Measurements from ENCODE around the gene ELF5.

Gene ELF5

DNA sequence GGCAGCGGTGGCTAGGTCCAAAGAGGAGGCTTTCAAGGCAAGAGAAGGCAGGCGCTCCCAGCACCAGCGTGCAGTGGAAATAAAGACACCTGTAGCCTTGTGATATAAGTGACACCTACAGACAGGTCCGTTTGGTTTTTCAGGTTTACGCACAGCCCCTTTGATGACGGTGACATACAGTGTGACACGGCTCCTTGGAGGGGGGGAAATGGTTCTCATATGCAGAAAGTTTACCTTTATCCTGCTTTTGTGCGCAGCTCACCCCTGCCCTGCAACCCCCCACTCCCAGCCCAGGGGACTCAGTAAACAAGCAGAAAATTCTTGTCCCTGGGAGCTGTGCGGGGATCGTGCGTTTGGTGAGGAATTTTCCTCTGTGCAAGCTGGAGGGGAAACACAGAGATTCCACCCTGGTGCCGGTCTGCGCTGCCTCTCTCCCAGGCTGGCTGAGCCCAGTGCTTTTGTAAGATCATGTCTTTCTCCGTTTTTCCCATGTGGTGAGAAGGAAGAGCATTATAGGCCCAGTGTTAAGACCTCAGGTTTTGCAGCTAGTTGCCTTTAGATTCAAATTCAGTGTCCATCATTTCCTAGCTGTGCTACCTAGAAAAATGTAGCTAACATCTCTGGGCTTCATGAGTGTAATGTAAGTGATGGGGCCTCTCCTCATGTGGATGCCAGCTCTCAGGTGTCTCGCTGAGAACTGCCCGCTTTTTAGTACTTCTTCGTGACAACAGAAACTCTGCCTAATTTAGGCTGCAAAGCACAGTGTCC is at the start of gene ELF5:
ELF5 (minus strand) TSS at position 113 of the 768 bp plus-strand sequence. CDS start 8,045 bp downstream, outside the sequence.
- no peak for DNase-seq (ENCODE audit: low spot score)

DNA sequence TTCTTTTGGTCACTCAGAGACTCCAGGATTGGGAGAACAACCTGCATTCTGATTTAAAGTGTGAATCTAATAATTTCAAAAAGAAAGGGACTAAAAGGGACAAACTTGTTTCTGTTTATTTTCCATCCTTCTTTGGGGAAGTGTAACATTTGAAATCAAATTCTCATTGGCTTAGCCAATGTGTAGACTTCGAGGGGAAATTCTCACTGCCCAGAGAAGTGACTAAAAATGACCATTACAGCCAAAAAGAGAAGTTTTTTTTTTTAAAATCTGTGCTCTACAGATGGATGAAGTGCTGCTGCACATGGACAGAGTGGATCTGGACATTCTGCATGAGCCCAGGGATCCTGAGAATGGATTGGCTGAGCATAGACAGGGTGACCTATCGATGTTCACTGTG is 49.4 kb upstream of the ELF5 start:
- no peak for DNase-seq (ENCODE audit: low spot score)

DNA sequence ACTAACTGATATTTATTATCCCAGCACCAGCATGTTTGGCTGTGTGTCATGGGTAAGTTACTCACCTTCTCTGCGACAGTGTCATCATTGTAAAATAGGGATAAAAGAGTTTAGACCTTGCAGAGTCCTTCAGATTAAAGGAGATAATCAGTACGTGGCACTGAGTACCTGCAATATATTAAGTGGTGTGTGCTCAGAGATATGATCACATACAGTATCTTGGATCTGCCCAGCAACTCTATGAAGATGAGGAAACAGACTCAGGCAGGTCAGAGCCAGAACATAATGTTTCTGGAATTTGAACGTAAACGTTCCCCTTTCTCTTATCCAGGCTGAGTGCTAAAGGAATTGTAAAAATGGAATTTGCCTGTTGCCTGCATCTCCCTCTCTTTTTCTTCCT is 46.9 kb upstream of the ELF5 start:
- DNase-seq (ENCODE audit: low spot score), result no peak

DNA sequence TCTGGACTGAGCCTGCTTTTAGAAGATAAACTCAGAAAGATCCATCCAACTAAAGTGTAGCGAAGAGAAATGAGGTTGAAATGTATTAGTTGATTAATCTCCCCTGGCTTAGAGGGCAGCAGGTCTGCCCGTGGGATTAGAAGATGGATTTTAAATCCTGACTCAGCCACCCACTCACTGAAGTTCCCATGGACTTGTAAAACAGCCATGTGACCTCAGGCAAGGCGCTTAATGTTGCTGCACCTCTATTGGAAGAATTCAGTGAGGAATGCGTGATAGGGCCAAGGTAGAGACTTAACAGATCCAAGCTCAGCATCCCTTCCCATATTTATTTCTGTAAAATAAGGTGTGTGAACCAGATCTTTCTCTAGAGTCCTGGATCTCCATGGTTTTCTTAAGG is 45.1 kb upstream of the ELF5 start:
- DNase-seq (ENCODE audit: low spot score), result no peak

DNA sequence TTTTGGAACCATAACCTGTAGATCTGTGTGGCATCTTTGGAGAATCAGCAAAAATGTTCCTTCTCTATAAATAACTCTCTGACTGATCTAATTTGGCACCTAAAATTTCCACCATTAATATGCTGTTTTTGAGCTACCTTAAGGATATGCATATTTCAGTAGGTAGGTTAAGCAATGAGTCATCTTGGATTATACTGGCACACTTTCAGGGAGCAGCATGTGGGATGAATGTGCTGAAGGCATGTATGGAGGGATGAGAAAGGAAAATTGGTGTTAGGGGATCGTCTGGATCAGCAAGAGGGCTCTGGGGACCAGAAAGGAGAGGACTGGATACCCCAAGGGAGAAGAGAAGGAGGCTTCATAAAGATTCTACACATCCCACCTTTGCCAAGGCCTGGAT is 44.6 kb upstream of the ELF5 start:
- no peak for DNase-seq (ENCODE audit: low spot score)

DNA sequence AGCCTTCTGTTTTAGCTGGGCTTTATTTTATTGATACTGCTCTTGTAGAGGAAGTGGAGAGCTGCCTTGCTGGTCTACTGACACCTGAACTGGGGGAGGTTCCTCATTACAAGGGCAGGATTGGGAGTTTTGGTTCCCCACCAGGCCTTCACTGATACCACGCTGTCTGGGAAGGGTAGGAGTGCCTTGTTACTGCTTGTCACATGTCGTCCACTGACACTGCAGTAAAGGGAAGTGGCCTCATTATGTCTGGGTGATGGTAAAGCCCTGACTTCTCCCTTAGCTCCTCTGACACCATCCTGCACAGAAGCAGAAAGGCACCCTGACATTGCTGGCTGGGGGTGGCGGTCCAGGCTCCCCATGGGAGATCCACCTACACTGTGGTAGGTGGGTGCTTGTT is 38.7 kb upstream of the ELF5 start:
- DNase-seq (ENCODE audit: low spot score), result peak; percentile 78

DNA sequence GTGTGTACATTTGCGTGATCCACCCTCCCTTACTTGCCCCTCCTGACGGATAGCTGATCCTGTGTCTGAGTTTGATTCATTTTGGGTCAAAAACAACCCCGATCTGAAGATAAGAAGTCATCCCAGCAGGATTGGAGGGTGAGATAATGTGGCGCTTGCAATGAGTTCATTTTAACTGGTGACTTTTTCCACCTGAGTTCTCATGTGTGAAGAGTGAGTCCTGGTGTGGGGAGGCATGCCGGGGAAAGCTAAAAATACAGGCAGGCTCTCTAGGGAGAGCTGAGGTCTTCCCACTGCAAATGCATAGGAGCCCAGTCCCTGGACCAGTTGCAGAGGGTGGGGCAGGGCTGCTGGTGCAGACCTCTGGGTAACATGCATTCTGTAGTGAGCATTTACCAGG is 35.7 kb upstream of the ELF5 start:
- DNase-seq (ENCODE audit: low spot score), result no peak

DNA sequence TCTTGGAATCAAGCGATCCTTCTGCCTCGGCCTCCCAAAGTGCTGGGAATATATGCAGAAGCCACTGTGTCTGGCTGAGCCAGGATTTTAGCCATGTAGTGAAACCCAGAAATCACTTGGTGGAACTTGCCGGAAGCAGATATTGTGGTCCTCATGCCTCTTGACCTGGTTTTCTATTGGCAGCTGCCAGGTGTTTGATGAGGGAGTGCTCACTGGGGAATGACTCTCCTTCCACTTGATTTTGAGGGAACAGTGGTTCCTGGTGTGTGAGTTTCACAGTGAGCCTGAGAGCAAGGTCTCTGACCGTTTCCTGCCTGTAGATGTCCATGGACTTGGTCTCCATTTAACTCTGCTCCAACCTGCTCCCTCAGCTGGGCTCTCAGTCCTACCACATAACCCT is 34.7 kb upstream of the ELF5 start:
- no peak for DNase-seq (ENCODE audit: low spot score)

DNA sequence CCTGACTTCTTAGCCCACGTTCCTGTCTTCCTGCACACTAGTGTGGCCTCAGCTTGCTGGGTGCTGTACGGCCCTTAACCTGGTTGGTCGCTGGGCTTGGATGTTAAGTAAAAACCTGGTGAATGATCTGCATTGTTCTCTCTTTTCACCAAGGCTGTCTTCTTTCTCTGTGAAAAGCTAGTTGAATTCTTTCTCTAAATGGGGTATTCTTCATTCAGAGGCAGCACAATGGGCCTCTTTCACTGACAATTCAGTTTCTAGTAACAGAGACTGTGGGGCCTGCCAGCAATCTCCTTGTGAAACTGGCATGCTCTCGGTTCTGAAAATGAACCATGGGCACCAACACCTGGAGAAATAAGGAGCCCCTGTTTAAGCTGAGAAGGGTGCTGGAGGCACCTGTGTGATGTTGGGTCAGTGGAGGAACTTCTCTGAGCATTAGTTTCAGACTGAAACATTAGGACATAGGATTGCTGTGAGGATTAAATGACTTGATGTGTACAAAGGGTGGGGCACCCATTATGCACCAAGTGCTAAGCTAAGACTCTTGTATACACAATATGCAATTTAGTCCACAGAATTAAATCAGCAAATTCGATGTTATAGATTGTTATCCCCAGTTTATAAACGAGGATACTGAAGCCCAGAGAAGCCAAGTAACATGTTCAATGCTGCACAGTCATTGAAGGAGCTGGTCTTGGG is 33.1 kb upstream of the ELF5 start:
- peak; percentile 86 for DNase-seq (ENCODE audit: low spot score)

DNA sequence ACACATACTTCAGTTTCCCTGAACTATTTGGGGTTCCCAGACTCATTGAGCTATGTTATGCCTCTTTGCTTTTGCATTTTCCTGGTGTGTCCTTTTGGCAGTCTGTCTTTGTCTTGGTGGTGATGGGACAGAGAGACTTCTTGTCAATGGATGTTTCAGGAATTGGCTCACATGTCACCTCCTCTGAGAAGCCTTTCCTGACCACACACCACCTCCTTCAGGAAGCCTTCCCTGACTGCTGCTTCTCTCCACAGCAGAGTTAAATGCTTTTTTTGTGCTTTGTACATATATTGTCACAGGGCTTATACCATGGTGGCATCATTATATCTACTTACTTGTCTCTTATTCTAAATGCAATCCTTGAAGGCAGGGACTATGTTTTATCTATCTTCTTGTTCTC is 28.5 kb upstream of the ELF5 start:
- no peak for DNase-seq (ENCODE audit: low spot score)

DNA sequence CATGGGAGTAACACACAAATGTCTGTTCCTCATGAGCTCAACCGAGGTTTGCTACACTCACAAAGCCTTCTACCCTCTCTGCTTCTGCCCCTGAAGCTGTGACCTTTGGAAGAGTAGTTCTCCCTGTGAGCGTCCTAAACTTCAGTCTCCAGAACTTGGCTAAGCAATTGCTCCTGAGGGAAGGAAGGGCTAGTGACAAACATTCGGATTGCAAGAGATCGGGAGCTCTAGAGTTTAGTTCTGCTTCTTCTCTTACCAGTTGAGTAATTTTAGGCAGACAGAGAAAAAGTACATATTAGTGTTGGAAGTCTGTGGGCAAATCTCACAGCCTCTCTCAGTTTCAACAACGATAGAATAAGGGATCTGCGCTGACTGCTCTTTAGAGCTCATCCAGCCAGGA is 27.3 kb upstream of the ELF5 start:
- no peak for DNase-seq (ENCODE audit: low spot score)

DNA sequence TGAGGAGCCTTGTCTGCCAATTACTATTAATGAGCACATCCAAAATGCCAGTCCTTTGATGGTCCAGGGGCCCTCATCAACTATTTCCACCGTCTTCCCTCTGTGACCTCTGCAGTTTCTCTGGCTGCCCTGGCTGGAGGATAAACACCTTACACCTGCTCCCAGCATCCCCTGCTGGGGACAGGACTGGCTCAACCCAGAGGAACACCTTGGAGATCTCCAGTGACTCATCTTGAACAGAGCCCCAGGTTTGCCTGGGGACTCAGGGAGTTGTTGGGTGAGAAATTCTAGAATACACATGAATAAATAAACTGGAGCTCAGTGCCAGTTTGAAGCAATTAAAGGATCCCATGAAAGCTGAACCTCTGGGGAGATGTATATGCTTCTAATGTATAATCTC is 24.0 kb upstream of the ELF5 start:
- DNase-seq (ENCODE audit: low spot score), result no peak

DNA sequence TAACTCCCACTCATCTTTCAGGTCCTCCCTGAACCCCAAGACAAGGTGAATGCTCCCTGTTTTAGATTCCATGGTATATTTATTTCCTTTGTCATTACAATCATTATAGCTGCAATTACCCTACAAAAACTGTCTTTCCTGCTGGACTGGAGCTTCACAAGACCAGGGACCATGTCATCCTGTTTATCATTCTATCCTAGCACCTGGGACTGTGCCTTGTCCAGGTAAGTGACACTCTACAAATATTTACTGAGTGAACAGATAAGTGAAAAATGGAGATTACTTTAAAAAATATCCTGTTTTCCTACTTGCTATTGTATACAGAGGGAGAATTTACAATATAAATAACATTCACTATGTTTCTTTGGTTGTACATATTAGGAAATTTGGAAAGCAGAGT is 22.5 kb upstream of the ELF5 start:
- no peak for DNase-seq (ENCODE audit: low spot score)

DNA sequence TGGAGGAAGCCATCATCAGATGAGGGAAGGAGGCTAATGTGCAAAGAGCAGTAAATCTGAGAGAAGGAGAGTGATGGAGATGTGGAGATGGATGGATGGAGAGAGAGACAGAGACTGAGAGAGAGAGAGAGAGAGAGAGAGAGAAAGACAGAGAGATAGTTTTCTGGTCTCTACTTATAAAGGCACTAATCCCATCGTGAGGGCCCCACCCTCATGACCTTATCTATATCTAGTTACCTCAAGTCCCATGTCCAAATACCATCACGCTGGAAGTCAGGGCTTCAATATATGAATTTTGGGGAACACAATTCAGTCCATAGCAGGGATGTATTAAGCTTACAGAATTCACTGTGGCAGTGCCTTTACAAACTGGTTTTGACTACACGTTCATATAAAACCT is 21.2 kb upstream of the ELF5 start:
- DNase-seq (ENCODE audit: low spot score), result no peak

DNA sequence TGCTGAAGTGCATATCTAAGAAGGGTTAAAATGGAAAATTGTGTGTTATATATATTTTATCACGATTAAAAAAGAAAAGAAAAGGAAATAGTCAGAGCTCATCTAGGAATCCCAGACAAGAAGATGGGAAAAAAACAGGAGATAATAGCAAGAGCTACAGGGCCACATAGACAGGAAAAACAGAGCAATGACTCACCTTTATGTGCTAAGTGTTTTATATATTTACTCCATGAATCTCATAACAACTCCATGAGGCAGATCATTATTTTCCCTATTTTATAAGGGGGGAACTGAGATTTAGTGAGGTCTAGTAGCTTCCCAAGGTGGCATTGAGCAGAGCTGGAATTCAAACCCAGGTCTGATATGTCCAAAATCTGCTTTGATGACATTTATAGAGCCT is 18.1 kb upstream of the ELF5 start:
- DNase-seq (ENCODE audit: low spot score), result no peak

DNA sequence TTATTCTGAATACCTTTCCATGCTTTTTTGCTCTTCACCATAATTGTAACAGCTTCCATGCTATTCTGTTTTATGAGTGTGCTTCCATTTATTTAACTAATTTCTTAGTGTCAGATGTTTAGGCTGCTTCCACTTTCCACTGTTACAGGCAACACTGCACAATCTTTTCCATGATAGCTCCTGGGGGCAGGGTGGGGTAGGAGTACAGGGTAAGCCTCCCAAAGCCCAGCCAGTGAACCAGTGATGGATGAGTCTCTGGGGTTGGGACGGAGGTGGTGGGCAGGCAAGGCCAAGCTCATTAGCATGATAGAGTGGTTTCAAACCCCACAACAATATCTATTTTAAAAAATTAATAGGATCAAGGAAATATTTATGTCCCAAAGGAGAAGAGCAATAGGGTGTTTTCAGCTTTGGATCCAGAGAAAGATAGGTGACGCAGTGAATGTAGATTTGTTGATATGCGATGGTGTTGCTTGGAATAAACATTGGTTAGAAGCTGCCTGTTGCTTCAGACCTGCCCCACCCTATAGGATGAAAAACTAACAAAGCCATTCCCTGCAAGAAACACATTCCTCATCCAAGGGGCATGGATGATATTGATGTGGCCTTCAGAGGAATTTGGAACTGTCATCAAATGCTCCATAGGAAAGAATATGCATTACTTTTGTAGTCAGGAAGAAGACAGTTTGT is 17.1 kb upstream of the ELF5 start:
- DNase-seq (ENCODE audit: low spot score), result no peak

DNA sequence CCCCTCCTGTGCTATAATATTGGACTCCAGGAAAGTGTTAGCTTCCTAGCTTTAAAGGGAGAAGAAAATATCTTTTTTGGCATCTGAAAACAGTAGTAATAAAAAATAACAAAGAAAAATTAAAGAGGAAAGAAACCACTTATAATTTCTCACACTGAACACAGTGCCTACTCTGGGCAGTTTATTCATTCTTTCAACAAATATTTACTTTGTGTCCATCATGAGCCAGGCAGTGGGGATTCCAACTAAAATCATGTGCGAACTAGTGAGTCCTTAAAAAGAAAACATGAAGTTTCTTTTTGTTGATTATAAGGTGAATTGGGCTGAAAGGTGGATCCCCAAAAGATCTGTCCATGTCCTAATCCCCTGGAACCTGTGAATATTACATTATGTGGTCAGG is 16.0 kb upstream of the ELF5 start:
- no peak for DNase-seq (ENCODE audit: low spot score)

DNA sequence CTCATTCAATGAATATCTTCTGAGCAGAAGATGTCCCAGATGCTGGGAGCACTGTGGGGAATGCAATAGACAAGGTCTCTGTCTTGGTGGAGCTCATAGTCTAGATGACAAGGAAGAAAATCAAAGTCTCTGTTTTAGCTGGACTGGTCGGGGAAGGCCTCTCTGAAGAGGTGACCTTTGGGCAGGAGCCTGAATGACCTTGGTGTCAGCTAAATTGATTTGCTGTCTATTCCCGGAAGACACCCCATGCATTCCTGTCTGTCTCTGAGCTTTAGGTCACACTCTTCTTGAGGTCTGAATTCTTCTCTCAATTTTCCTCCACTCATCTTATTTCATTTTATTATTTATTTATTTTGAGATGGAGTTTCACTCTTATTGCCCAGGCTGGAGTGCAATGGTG is 14.5 kb upstream of the ELF5 start:
- DNase-seq (ENCODE audit: low spot score), result no peak

DNA sequence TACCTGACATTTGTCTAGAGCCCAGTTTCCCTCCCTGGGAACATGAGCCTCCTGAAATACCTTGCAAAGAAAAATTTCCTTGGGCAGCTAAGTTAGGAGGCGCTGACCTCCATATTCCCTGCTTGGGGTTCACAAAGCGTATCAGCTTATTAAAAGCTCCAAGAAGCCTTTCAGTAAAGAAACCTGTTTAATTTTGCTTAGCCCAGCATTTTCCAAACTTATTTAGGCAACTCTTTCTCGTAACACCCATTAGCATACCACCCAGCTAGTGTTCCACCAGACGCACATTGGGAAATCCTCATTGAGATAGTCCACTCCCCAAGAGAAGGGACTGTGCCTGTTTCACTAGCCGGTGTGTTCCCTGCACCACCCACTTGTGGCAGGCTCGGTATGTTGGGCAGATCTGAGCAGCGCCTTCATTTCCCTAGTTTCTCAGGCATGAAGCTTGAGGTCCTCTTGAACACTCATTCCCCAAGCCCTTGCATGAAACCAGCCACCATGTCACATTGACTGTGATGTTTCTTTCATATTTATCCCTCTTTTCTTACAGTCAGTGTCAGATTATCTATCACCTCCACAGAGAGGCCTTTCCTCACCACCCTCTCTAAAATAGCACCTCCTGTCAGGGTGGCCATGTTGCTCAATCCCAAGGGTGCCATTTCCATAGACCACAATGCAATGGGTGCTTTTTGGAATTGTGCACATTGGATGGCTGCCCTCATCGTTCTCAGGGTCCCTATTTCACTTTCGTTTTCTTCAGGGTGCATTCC is 12.5 kb upstream of the ELF5 start:
- DNase-seq (ENCODE audit: low spot score), result no peak

DNA sequence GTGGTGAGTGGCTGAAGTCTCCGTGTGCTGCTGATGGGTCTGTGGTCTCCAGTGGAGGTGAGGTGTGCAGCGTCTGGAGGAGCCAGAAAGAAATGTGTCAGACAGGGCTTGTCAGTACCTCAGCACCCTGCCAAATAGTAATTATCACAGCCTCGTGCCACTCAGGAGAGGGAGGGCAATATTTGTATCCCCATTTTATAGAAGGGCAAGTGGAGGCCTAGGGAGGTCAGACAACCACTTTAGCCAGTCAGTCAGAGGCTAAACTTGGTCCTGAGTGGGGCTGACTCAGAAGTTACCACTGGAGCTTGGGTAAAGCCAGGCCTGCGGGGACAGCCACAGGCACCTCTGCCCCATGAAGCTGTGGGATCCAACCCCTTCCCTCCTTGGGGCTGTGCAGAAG is 11.5 kb upstream of the ELF5 start:
- DNase-seq (ENCODE audit: low spot score), result no peak

DNA sequence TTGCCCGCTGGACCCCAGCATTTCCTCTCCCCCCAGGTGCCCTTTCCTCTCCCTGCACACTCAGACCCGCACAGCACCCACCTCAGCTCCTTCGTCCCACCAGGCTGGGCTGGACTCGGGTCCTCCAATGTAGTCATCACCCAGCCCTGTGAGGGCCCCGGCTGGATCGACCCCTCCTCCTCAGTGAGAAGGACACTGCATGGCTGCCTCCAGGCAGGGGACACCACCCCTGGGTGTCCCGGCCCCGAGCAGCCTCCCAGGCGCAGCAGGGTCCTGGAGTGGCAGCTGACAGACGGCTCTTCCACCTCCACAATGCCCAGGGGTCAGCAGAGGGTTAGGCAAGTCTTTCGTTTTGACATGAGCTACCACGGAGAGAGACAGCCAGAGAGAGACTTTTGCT is 11.1 kb upstream of the ELF5 start:
- no peak for DNase-seq (ENCODE audit: low spot score)

DNA sequence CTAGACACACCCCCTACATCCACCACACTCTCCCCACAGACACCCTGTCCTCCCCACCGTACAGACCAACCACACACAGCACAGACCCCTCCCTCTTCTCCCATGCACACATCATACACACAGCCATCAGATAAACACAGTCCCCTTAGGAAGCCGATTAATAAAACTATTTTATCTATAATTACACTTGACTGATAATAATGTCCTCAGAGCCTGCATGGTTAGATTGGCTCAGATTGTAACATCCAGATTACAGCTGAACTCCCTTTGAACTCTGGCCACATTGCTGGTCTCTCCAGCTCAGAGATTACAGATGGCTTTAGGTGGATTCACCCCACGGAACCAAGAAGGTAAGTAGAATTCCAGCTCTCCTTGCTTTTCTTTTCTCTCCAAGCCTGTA is 9.5 kb upstream of the ELF5 start:
- DNase-seq (ENCODE audit: low spot score), result no peak

DNA sequence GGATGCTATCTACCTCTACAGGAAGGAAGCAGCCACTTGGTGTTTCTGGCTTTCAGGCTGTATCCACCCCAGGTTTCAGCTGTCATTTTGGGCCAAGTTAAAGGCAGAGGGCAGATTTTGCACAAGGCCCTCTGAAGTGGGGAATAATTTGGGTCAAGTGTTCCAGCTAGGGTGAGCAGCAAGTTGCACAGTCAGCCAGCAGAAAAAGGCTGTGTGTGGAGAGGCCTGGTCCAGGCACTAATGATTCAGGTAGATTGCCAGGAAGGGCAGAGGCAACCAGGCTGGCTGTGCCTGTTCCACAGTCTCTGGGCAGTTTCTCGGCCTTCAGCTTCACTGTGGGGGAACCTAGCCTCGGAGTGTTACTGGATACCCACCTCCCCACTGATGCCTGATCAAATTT is 8.6 kb upstream of the ELF5 start:
- no peak for DNase-seq (ENCODE audit: low spot score)
